Liver (tissue), 2 donors: ENCODE data around the gene FAM168B.

Source experiments
- HNF4A ChIP-seq, 2 donors: conservative IDR thresholded peaks; 2 replicates each; pipeline ENCODE4 v1.6.1; 2016; ENCODE audit warnings: antibody characterized with exemption in 2 of 2, mild to moderate bottlenecking in 2 of 2
- SP1 ChIP-seq: IDR thresholded peaks from 2 replicates; pipeline ENCODE4 v1.6.1; 2018; ENCODE audit warnings: antibody characterized with exemption, mild to moderate bottlenecking
- donor health status: healthy.

DNA sequence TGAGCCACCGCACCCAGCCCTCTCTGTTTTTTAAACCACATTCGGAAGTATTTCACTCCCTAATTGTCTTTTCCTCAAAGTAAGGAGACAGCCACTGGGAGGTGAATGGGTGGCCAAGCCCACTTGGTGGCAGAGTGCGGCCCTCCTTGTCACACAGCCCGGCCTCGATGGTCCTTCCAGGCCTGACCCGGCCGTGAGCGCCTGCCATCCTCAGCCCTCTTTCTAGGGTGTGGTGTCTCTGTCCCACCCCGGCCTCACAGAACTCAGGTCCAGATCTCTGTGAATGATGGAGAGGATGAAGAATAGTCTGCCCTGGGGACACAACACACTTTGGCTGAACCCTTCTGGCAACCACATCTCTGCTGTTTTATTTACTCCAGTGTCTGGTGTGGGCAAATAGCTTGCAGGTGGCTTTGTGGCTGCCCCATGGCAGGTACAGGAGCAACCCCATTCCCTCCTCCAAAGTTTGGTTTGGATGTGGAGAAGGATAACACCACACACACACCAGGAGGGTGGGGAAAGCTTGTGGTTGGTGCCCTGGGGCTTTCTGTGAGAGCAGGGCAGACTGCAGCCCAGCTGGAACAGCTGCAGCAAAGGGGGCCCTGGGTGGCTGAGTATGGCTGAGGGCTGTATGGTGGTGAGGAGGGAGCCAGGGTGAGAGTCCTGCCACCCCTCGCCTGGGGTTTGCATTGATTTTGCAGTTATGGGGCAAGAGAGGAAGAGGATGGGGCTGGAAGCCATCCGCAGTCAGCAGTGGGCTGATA, 88.6 kb downstream of the FAM168B start:
- TF ChIP-seq SP1 (no peak), HNF4A (conservative IDR thresholded peaks at IDR 0.05) (no peak)
